Astrocyte (in vitro differentiated cells and primary cell): Measurements from ENCODE around the gene ZNF732. TPM values are rescaled to one million over a fixed set of nuclear protein-coding genes. Genes with fewer than 3 reads are reported as not detected.

Experiments used
- DNase-seq: peaks from one replicate; pipeline ENCODE4 v3.0.0-alpha.2; 2010; ENCODE audit warnings: low read depth
- FAIRE-seq: peaks from 2 replicates; lab custom pipeline; 2011; peaks lifted over from hg19 to GRCh38; lab: Jason Lieb, UNC
- H2AFZ ChIP-seq: 2 replicates; pipeline ENCODE4 v1.6.0; 2012; ENCODE audit warnings: low read depth, low read length, inconsistent platforms
- H3K27ac ChIP-seq: 2 replicates; pipeline ENCODE4 v1.5.1; 2011; ENCODE audit warnings: low read depth, low read length, inconsistent platforms
- H3K27me3 ChIP-seq: 2 replicates; pipeline ENCODE4 v1.6.0; 2011; ENCODE audit warnings: low read length, inconsistent platforms; ENCODE audit not compliant: insufficient read depth
- H3K36me3 ChIP-seq: 2 replicates; pipeline ENCODE4 v1.5.1; 2011; ENCODE audit warnings: low read length, inconsistent platforms; ENCODE audit not compliant: insufficient read depth
- H3K4me1 ChIP-seq: 2 replicates; pipeline ENCODE4 v1.5.1; 2011; ENCODE audit warnings: low read length, inconsistent platforms; ENCODE audit not compliant: insufficient read depth
- H3K4me2 ChIP-seq: 2 replicates; pipeline ENCODE4 v1.6.0; 2012; ENCODE audit warnings: low read length, inconsistent platforms
- H3K4me3 ChIP-seq: 2 replicates; pipeline ENCODE4 v1.5.1; 2011; ENCODE audit warnings: low read depth, mild to moderate bottlenecking, low read length, inconsistent platforms; ENCODE audit not compliant: insufficient read depth
- H3K79me2 ChIP-seq: 2 replicates; pipeline ENCODE4 v1.6.0; 2012; ENCODE audit warnings: mild to moderate bottlenecking, low read length, inconsistent platforms; ENCODE audit not compliant: insufficient read depth
- H3K9ac ChIP-seq: 2 replicates; pipeline ENCODE4 v1.6.0; 2012; ENCODE audit warnings: mild to moderate bottlenecking, low read length, inconsistent platforms
- H3K9me3 ChIP-seq: 2 replicates; pipeline ENCODE4 v1.5.1; 2012; ENCODE audit warnings: low read depth, mild to moderate bottlenecking, low read length, inconsistent platforms; ENCODE audit not compliant: insufficient read depth
- H4K20me1 ChIP-seq: 2 replicates; pipeline ENCODE4 v1.6.0; 2012; ENCODE audit warnings: low read length, inconsistent platforms; ENCODE audit not compliant: insufficient read depth
- H3K27ac Mint-ChIP-seq: one replicate; pipeline ENCODE4 v1.8.0; 2021; ENCODE audit warnings: mild to moderate bottlenecking, mixed read lengths; ENCODE audit not compliant: unreplicated experiment
- H3K27me3 Mint-ChIP-seq: one replicate; pipeline ENCODE4 v1.8.0; 2021; ENCODE audit warnings: low read depth, mixed read lengths; ENCODE audit not compliant: unreplicated experiment
- H3K36me3 Mint-ChIP-seq: one replicate; pipeline ENCODE4 v1.8.0; 2021; ENCODE audit warnings: low read depth, mixed read lengths; ENCODE audit not compliant: unreplicated experiment
- H3K4me1 Mint-ChIP-seq: one replicate; pipeline ENCODE4 v1.8.0; 2021; ENCODE audit warnings: low read depth, mixed read lengths; ENCODE audit not compliant: unreplicated experiment
- H3K4me3 Mint-ChIP-seq: one replicate; pipeline ENCODE4 v1.8.0; 2021; ENCODE audit warnings: mild to moderate bottlenecking, moderate library complexity, mixed read lengths; ENCODE audit not compliant: unreplicated experiment
- H3K9me3 Mint-ChIP-seq: one replicate; pipeline ENCODE4 v1.8.0; 2021; ENCODE audit warnings: mild to moderate bottlenecking, mixed read lengths; ENCODE audit not compliant: unreplicated experiment
- CTCF ChIP-seq: IDR thresholded peaks from 2 replicates; pipeline ENCODE4 v1.5.1; 2011; ENCODE audit warnings: low read depth, mild to moderate bottlenecking, inconsistent platforms, low read length, moderate library complexity; ENCODE audit not compliant: insufficient read depth
- EZH2 ChIP-seq: IDR thresholded peaks from 2 replicates; pipeline ENCODE4 v1.6.1; 2012; ENCODE audit warnings: mild to moderate bottlenecking, low read length, inconsistent platforms; ENCODE audit not compliant: insufficient read depth
- total RNA-seq: library from RNA; stranded (reverse); gene quantifications from 2 replicates; pipeline ENCODE4 v1.2.1, GENCODE V29; 2021

The ZNF732 gene
- total RNA-seq, 1 donor from 2014 or later, result 1.4 TPM

GRCh38 chr4:253936-254756, 51.1 kb downstream of the ZNF732 start:
- Histone ChIP-seq H3K27me3 (no peaks in the 10 kb centered on the region), H3K4me1 (no peaks in the 10 kb centered on the region), H3K27ac (no peak overlapping the region), H3K4me3 (no peak overlapping the region), H3K9ac (no peak overlapping the region), H3K36me3 (no peaks in the 10 kb centered on the region), H2AFZ (no peak overlapping the region), H3K9me3 (peaks cover 31% of the 10 kb centered on the region), H4K20me1 (no peaks in the 10 kb centered on the region), H3K79me2 (no peaks in the 10 kb centered on the region), H3K4me2 (no peak overlapping the region)
- H3K4me3 Mint-ChIP-seq, result no peak overlapping the region
- no peaks in the 10 kb centered on the region for H3K4me1 Mint-ChIP-seq
- no peak for TF ChIP-seq CTCF
- TF ChIP-seq EZH2, result no peak
- H3K9me3 Mint-ChIP-seq, result peaks cover 64% of the 10 kb centered on the region
- FAIRE-seq (no peak), DNase-seq (no peak)
- no peaks in the 10 kb centered on the region for H3K27me3 Mint-ChIP-seq
- peaks cover 33% of the 10 kb centered on the region for H3K36me3 Mint-ChIP-seq
- H3K27ac Mint-ChIP-seq, result no peak overlapping the region

- peaks cover 34% of the 10 kb centered on the region for H3K36me3 Mint-ChIP-seq
Measured at GRCh38 chr4:252065-252601, 53.1 kb downstream of the ZNF732 start.

More at GRCh38 chr4:252065-252601, 53.1 kb downstream of the ZNF732 start:
- Mint-ChIP-seq H3K27ac (no peak overlapping the region), H3K4me1 (no peaks in the 10 kb centered on the region), H3K9me3 (peaks cover 63% of the 10 kb centered on the region), H3K27me3 (no peaks in the 10 kb centered on the region), H3K4me3 (no peak overlapping the region)
- peaks cover 26% of the 10 kb centered on the region for H3K9me3 ChIP-seq
- H4K20me1 ChIP-seq, result no peaks in the 10 kb centered on the region
- H3K27me3 ChIP-seq, result no peaks in the 10 kb centered on the region
- no peaks in the 10 kb centered on the region for H3K79me2 ChIP-seq
- TF ChIP-seq CTCF (no peak), EZH2 (no peak)
- H2AFZ ChIP-seq, result no peak overlapping the region
- H3K36me3 ChIP-seq, result no peaks in the 10 kb centered on the region
- no peak overlapping the region for H3K27ac ChIP-seq
- no peak overlapping the region for H3K4me3 ChIP-seq
- no peaks in the 10 kb centered on the region for H3K4me1 ChIP-seq
- H3K4me2 ChIP-seq, result no peak overlapping the region
- DNase-seq (no peak), FAIRE-seq (no peak)
- no peak overlapping the region for H3K9ac ChIP-seq
